Upper lobe of right lung (tissue), 1 donor: Measurements from ENCODE around the gene IGFBP2. TPM values are rescaled to one million over a fixed set of nuclear protein-coding genes. Genes with fewer than 3 reads are reported as not detected.
"Not testable (repeated sequence)": the region's sequence is repeated elsewhere in the genome, so short reads cannot be mapped to it uniquely, and the experiment has no call there.

Experiments used
- ATAC-seq: fragments of 200-7000 bp; cut with Tn5 transposase; one replicate; pipeline ENCODE4 v1.9.1; 2020; ENCODE audit warnings: mild to moderate bottlenecking, moderate library complexity
- DNase-seq: peaks from one replicate; pipeline ENCODE4 v3.0.0-alpha.2; 2020
- H3K27ac ChIP-seq: fragments of 200-600 bp; one replicate; pipeline ENCODE4 v1.8.0; 2022
- H3K27me3 ChIP-seq: fragments of 200-600 bp; one replicate; pipeline ENCODE4 v1.8.0; 2022; ENCODE audit warnings: mild to moderate bottlenecking
- H3K36me3 ChIP-seq: fragments of 200-600 bp; one replicate; pipeline ENCODE4 v1.8.0; 2022
- H3K4me1 ChIP-seq: fragments of 200-600 bp; one replicate; pipeline ENCODE4 v1.8.0; 2022
- H3K4me3 ChIP-seq: fragments of 200-600 bp; one replicate; pipeline ENCODE4 v1.8.0; 2022; ENCODE audit warnings: mild to moderate bottlenecking
- H3K9me3 ChIP-seq: fragments of 200-600 bp; one replicate; pipeline ENCODE4 v1.8.0; 2022
- CTCF ChIP-seq: fragments of 200-600 bp; IDR thresholded peaks from one replicate; pipeline ENCODE4 v1.8.0; 2022; ENCODE audit warnings: antibody characterized with exemption
- intact Hi-C: fragments of 100-400 bp; cut with DNase I; formaldehyde crosslinking; loops from one replicate; pipeline ENCODE4 v1.11.0; 2022
- total RNA-seq: library from RNA; stranded (reverse); fragmentation: NEBNext Ultra II Directional; extraction: Animal tissue kit (Norgen Biotek cat#: 25700); gene quantifications from one replicate; pipeline ENCODE4 v1.2.1, GENCODE V29; 2021
- donor health status: DM: no; HTN: yes; CAD: no; lungs with severe emphysema.

The IGFBP2 gene
- total RNA-seq, 1 donor from 2014 or later = 46.1 TPM

GRCh38 chr2:216596980-216597509 lies 36.2 kb upstream of the IGFBP2 start:
- DNase-seq (no peak), ATAC-seq (no peak)
- peaks cover 20% of the 10 kb centered on the region for H3K4me1 ChIP-seq
- H3K27me3 ChIP-seq = no peaks in the 10 kb centered on the region
- TF ChIP-seq CTCF = no peak
- no peak overlapping the region for H3K4me3 ChIP-seq
- H3K36me3 ChIP-seq = no peaks in the 10 kb centered on the region
- no peaks in the 10 kb centered on the region for H3K9me3 ChIP-seq
- H3K27ac ChIP-seq = no peak overlapping the region
- intact Hi-C loops = no loop called here

GRCh38 chr2:216597825-216598224 lies 35.4 kb upstream of the IGFBP2 start:
- H3K4me3 ChIP-seq, ATAC-seq, H3K27me3 ChIP-seq, H3K27ac ChIP-seq, DNase-seq, intact Hi-C loops, H3K36me3 ChIP-seq, H3K9me3 ChIP-seq: not testable (repeated sequence)
- peaks cover 20% of the 10 kb centered on the region for H3K4me1 ChIP-seq

- Histone ChIP-seq H3K27me3 (no peaks in the 10 kb centered on the region), H3K27ac (no peak overlapping the region), H3K9me3 (no peaks in the 10 kb centered on the region), H3K4me3 (no peak overlapping the region), H3K4me1 (peaks cover 10% of the 10 kb centered on the region), H3K36me3 (no peaks in the 10 kb centered on the region)
- intact Hi-C loops = no loop called here
- ATAC-seq (no peak), DNase-seq (no peak)
- no peak for TF ChIP-seq CTCF
Observed at GRCh38 chr2:216601632-216602409, 31.4 kb upstream of the IGFBP2 start.

GRCh38 chr2:216603010-216603883 lies 30.0 kb upstream of the IGFBP2 start:
- ATAC-seq (no peak), DNase-seq (no peak)
- TF ChIP-seq CTCF = no peak

GRCh38 chr2:216603884-216604245 lies 29.4 kb upstream of the IGFBP2 start:
- Histone ChIP-seq H3K9me3 (no peaks in the 10 kb centered on the region), H3K4me1 (no peaks in the 10 kb centered on the region), H3K36me3 (no peaks in the 10 kb centered on the region), H3K27ac (no peak overlapping the region), H3K4me3 (no peak overlapping the region), H3K27me3 (no peaks in the 10 kb centered on the region)
- ATAC-seq (no peak), DNase-seq (no peak)
- intact Hi-C loops = no loop called here
- TF ChIP-seq CTCF = no peak

More at GRCh38 chr2:216603010-216603883, 30.0 kb upstream of the IGFBP2 start:
- no peaks in the 10 kb centered on the region for H3K36me3 ChIP-seq
- H3K9me3 ChIP-seq = no peaks in the 10 kb centered on the region
- intact Hi-C loops = no loop called here
- no peak overlapping the region for H3K27ac ChIP-seq
- H3K4me3 ChIP-seq = no peak overlapping the region
- H3K4me1 ChIP-seq = no peaks in the 10 kb centered on the region
- H3K27me3 ChIP-seq = no peaks in the 10 kb centered on the region

GRCh38 chr2:216604458-216604857 lies 28.8 kb upstream of the IGFBP2 start:
- Histone ChIP-seq H3K36me3 (no peaks in the 10 kb centered on the region), H3K9me3 (no peaks in the 10 kb centered on the region), H3K4me1 (no peaks in the 10 kb centered on the region), H3K27me3 (no peaks in the 10 kb centered on the region), H3K4me3 (no peak overlapping the region), H3K27ac (no peak overlapping the region)
- intact Hi-C loops = no loop called here
- ATAC-seq = no peak
- no peak for TF ChIP-seq CTCF
- no peak for DNase-seq
